ENCODE data around the gene PDZD4.

DNA sequence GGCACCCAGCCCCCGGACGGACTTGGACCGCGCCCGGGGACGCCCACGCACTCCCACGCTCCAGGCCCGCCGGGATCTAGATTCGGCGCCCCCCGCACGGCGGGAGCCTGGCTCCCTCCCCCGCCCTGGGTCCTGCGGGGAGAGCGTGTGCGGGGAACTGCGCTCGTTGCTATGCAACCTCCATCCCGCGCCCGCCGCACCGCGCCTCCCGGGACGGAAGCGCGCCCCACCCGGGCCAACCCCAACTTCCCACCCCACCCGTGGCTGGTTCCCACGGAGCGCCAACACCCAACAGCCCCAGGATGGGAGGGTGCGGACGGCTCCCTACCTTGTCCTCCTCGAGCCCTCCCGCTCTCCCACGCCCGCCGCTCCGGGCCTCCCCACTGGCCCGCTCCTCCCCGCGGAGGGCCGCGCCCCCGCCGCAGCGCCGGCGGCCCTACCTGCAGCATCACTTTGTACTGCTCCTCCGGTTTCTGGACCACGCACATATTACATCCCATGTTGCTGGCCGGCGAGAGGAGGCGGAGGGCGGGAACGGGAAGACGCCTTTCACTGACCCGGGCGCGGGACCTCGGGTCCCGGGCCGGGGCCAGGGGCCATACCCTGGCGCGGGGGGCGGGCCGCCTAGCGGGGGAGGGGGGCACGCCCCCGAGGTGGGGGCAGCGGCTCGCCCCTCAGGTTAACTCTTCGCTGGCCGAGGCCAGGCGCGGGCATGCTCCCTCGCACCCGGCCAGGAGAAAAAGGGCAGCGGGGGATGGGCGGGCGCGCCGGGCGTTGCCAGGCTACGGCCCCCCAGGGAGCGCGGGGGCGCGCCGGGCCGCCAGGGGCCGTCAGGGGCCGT lies at the start of gene PDZD4:
- TF ChIP-seq, protein P1, sequence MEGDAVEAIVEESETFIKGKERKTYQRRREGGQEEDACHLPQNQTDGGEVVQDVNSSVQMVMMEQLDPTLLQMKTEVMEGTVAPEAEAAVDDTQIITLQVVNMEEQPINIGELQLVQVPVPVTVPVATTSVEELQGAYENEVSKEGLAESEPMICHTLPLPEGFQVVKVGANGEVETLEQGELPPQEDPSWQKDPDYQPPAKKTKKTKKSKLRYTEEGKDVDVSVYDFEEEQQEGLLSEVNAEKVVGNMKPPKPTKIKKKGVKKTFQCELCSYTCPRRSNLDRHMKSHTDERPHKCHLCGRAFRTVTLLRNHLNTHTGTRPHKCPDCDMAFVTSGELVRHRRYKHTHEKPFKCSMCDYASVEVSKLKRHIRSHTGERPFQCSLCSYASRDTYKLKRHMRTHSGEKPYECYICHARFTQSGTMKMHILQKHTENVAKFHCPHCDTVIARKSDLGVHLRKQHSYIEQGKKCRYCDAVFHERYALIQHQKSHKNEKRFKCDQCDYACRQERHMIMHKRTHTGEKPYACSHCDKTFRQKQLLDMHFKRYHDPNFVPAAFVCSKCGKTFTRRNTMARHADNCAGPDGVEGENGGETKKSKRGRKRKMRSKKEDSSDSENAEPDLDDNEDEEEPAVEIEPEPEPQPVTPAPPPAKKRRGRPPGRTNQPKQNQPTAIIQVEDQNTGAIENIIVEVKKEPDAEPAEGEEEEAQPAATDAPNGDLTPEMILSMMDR (IDR thresholded peaks at IDR 0.05), result no peak
- no peak for TF ChIP-seq POLR2A (IDR thresholded peaks at IDR 0.05)
